HCT116 (cell line): ENCODE data around the gene TMC3. TPM values are rescaled to one million over a fixed set of nuclear protein-coding genes. Genes with fewer than 3 reads are reported as not detected.

ENCODE experiments used
- ATAC-seq: fragments of 200-7000 bp; cut with Tn5 transposase; 2 replicates; pipeline ENCODE4 v1.9.1; 2020; ENCODE audit warnings: mild to moderate bottlenecking, moderate library complexity
- BruUV-seq: library from RNA; stranded (reverse); fragments of 400-500 nt; replicated peaks from 2 replicates; lab custom pipeline; 2021; lab: Mats Ljungman, UMichigan
- CTCF ChIA-PET: fragments of 300-600 bp; sonication (Branson Sonifier 250); formaldehyde crosslinking; loops from one replicate; lab custom pipeline; 2021; ENCODE audit warnings: antibody characterized with exemption; lab: Charles Lee
- POLR2A ChIA-PET: fragments of 300-600, 350-600 bp; sonication (Branson Sonifier 250); formaldehyde crosslinking; loops from one replicate; lab custom pipeline; 2021; ENCODE audit warnings: antibody characterized with exemption; lab: Charles Lee
- RAD21 ChIA-PET, 2 experiments: fragments of 300-600 bp; sonication (Branson Sonifier 250); formaldehyde crosslinking; loops; one replicate each; lab custom pipeline; 2023; ENCODE audit warnings: low total read pairs in 2 of 2; ENCODE audit not compliant: uncharacterized antibody in 2 of 2, unreplicated experiment in 2 of 2, low non-redundant PET in 1 of 2; lab: Charles Lee
- DNase-seq: peaks from one replicate; pipeline ENCODE4 v3.0.0-alpha.2; 2010; ENCODE audit warnings: low read depth, low spot score
- H2AFZ ChIP-seq: fragments of 200-600 bp; shearing (Covaris generic), sonication (generic); 2 replicates; pipeline ENCODE4 v1.6.1; 2017; ENCODE audit warnings: low read depth, mixed run types, mixed read lengths, antibody characterized with exemption, low read length; ENCODE audit not compliant: poor library complexity, severe bottlenecking
- H3K27ac ChIP-seq: 2 replicates; pipeline ENCODE4 v1.5.1; 2012; ENCODE audit warnings: low read depth, low read length
- H3K27me3 ChIP-seq: fragments of 200-600 bp; sonication (generic); 2 replicates; pipeline ENCODE4 v1.6.1; 2016; ENCODE audit warnings: mixed run types, low read length, mixed read lengths; ENCODE audit not compliant: insufficient read depth
- H3K36me3 ChIP-seq, 2 experiments: fragments of 200-500 bp in 1 of 2; fragments of 200-600 bp in 1 of 2; sonication (Bioruptor generic) in 1 of 2; sonication (generic) in 1 of 2; 2 replicates each; pipeline versions ENCODE4 v1.5.1 to v1.6.1; 2014 to 2016; ENCODE audit warnings: low read length in 2 of 2, inconsistent platforms in 1 of 2, mixed read lengths in 1 of 2, mixed run types in 1 of 2; ENCODE audit not compliant: insufficient read depth in 2 of 2, control insufficient read depth in 1 of 2
- H3K4me1 ChIP-seq, 2 experiments: fragments of 200-600 bp in 1 of 2; sonication (generic) in 1 of 2; 2 replicates each; pipeline versions ENCODE4 v1.5.1 to v1.6.1; 2012 to 2017; ENCODE audit warnings: low read length in 2 of 2, inconsistent platforms in 1 of 2, mild to moderate bottlenecking in 1 of 2, mixed read lengths in 1 of 2, mixed run types in 1 of 2, moderate library complexity in 1 of 2; ENCODE audit not compliant: insufficient read depth in 2 of 2, control insufficient read depth in 1 of 2
- H3K4me2 ChIP-seq: fragments of 200-600 bp; sonication (generic); 2 replicates; pipeline ENCODE4 v1.6.1; 2017; ENCODE audit warnings: mixed run types, low read length, mixed read lengths
- H3K4me3 ChIP-seq, 2 experiments: fragments of 200-600 bp in 1 of 2; sonication (generic) in 1 of 2; replicated peaks in 1 of 2; 2 replicates each; pipeline ENCODE4 v1.5.1; 2011 to 2016; ENCODE audit warnings: low read length in 2 of 2, control low read depth in 1 of 2, low read depth in 1 of 2, mild to moderate bottlenecking in 1 of 2, mixed read lengths in 1 of 2, mixed run types in 1 of 2
- H3K79me2 ChIP-seq: fragments of 200-600 bp; sonication (generic); 2 replicates; pipeline ENCODE4 v1.6.1; 2017; ENCODE audit warnings: mild to moderate bottlenecking, mixed run types, low read length, moderate library complexity, mixed read lengths; ENCODE audit not compliant: insufficient read depth
- H3K9ac ChIP-seq: fragments of 200-600 bp; sonication (generic); 2 replicates; pipeline ENCODE4 v1.6.1; 2016; ENCODE audit warnings: low read length, mixed read lengths
- H3K9me2 ChIP-seq: fragments of 200-600 bp; sonication (generic), shearing (Covaris generic); 2 replicates; pipeline ENCODE4 v1.6.1; 2017; ENCODE audit warnings: mixed run types, mild to moderate bottlenecking, moderate library complexity; ENCODE audit not compliant: insufficient read depth
- H3K9me3 ChIP-seq, 2 experiments: fragments of 200-500 bp in 1 of 2; fragments of 200-600 bp in 1 of 2; sonication (Bioruptor generic) in 1 of 2; sonication (generic) in 1 of 2; 2 replicates each; pipeline ENCODE4 v1.6.1; 2014 to 2017; ENCODE audit warnings: low read length in 2 of 2, mixed read lengths in 2 of 2, inconsistent platforms in 1 of 2, low read depth in 1 of 2, mild to moderate bottlenecking in 1 of 2, mixed run types in 1 of 2, moderate library complexity in 1 of 2; ENCODE audit not compliant: control insufficient read depth in 1 of 2, insufficient read depth in 1 of 2
- H4K20me1 ChIP-seq: fragments of 200-600 bp; sonication (generic), shearing (Covaris generic); 2 replicates; pipeline ENCODE4 v1.6.1; 2017; ENCODE audit warnings: mixed run types, mild to moderate bottlenecking, moderate library complexity; ENCODE audit not compliant: insufficient read depth
- CBX3 ChIP-seq: IDR thresholded peaks from 2 replicates; pipeline ENCODE4 v1.6.1; 2012; ENCODE audit warnings: low read depth
- CEBPB ChIP-seq: IDR thresholded peaks from 2 replicates; pipeline ENCODE4 v1.6.1; 2012; ENCODE audit warnings: low read depth
- EGR1 ChIP-seq: IDR thresholded peaks from 2 replicates; pipeline ENCODE4 v1.6.1; 2012; ENCODE audit warnings: low read depth
- EZH2 ChIP-seq: fragments of 200-600 bp; sonication (generic); IDR thresholded peaks from 2 replicates; pipeline ENCODE4 v1.6.1; 2017; ENCODE audit warnings: antibody characterized with exemption, mixed run types
- EZH2phosphoT487 ChIP-seq: fragments of 200-600 bp; IDR thresholded peaks from 2 replicates; pipeline ENCODE4 v1.6.1; 2018; ENCODE audit warnings: antibody characterized with exemption, borderline replicate concordance
- FOSL1 ChIP-seq: IDR thresholded peaks from 2 replicates; pipeline ENCODE4 v1.6.1; 2012; ENCODE audit warnings: low read depth
- POLR2A ChIP-seq: IDR thresholded peaks from 2 replicates; pipeline ENCODE4 v1.7.0; 2011; ENCODE audit warnings: borderline replicate concordance; ENCODE audit not compliant: insufficient read depth, insufficient read length; ENCODE audit errors: extremely low read depth
- POLR2AphosphoS5 ChIP-seq: IDR thresholded peaks from 2 replicates; pipeline ENCODE4 v1.6.1; 2011; ENCODE audit warnings: mild to moderate bottlenecking, low read depth, low read length, moderate library complexity
- SIN3A ChIP-seq: IDR thresholded peaks from 2 replicates; pipeline ENCODE4 v1.6.1; 2012; ENCODE audit warnings: low read depth
- SRF ChIP-seq: IDR thresholded peaks from 2 replicates; pipeline ENCODE4 v1.6.1; 2012; ENCODE audit warnings: low read depth
- TCF7L2 ChIP-seq: IDR thresholded peaks from 2 replicates; pipeline ENCODE4 v1.7.0; 2011; ENCODE audit warnings: borderline replicate concordance, inconsistent platforms; ENCODE audit not compliant: insufficient read depth, insufficient read length; ENCODE audit errors: extremely low read depth
- YY1 ChIP-seq: IDR thresholded peaks from 2 replicates; pipeline ENCODE4 v1.6.1; 2011; ENCODE audit warnings: low read length, low read depth, moderate library complexity, mild to moderate bottlenecking; ENCODE audit not compliant: insufficient replicate concordance; ENCODE audit errors: extremely low read depth
- ZFX ChIP-seq: fragments of 450-650 bp; IDR thresholded peaks from 2 replicates; pipeline ENCODE4 v1.6.1; 2017
- intact Hi-C: fragments of 100-400 bp; cut with micrococcal nuclease; formaldehyde crosslinking; loops from 2 replicates; pipeline ENCODE4 v1.10.0; 2022
- total RNA-seq: library from RNA; stranded (reverse); gene quantifications from one replicate; pipeline ENCODE4 v1.2.1, GENCODE V29; 2021; ENCODE audit not compliant: unreplicated experiment
- TF ChIP-seq, protein P1 (sequence below), 3 experiments: fragments of 200-600 bp in 1 of 3; sonication (generic) in 1 of 3; IDR thresholded peaks in 2 of 3; conservative IDR thresholded peaks in 1 of 3; 2 replicates each; pipeline ENCODE4 v1.5.1; 2012 to 2017; ENCODE audit warnings: low read depth in 2 of 3, low read length in 2 of 3, antibody characterized with exemption in 1 of 3, borderline replicate concordance in 1 of 3, control low read depth in 1 of 3, mild to moderate bottlenecking in 1 of 3, mixed read lengths in 1 of 3, mixed run types in 1 of 3, moderate library complexity in 1 of 3; ENCODE audit not compliant: insufficient read depth in 1 of 3
- TF ChIP-seq, protein P2 (sequence below): IDR thresholded peaks from 2 replicates; pipeline ENCODE4 v1.6.1; 2012
- TF ChIP-seq, protein P3 (sequence below): IDR thresholded peaks from 2 replicates; pipeline ENCODE4 v1.6.1; 2011; ENCODE audit warnings: mild to moderate bottlenecking, low read length, moderate library complexity; ENCODE audit not compliant: insufficient replicate concordance; ENCODE audit errors: extremely low read depth

Gene TMC3
- total RNA-seq, 1 experiment from 2014 or later = not detected

DNA sequence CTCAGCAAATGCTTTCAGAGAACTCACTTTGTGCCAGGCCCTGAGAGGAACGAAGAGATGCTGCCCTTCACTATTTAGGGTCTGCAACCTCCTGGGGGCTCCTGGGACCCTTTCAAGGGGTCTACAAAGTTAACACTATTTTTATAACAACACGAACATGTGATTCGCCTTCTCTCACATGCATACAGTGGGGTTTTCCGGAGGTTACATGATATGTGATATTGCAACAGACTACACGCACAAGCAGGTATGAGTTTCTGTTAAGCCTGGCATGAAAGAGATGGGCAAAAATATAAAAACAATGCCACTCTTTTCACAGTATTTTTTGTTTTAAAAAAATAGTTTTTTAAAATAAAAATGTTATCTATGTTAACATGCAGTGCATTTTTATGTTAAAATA lies 60.3 kb downstream of the TMC3 start (continued):
- TF ChIP-seq, protein P1, sequence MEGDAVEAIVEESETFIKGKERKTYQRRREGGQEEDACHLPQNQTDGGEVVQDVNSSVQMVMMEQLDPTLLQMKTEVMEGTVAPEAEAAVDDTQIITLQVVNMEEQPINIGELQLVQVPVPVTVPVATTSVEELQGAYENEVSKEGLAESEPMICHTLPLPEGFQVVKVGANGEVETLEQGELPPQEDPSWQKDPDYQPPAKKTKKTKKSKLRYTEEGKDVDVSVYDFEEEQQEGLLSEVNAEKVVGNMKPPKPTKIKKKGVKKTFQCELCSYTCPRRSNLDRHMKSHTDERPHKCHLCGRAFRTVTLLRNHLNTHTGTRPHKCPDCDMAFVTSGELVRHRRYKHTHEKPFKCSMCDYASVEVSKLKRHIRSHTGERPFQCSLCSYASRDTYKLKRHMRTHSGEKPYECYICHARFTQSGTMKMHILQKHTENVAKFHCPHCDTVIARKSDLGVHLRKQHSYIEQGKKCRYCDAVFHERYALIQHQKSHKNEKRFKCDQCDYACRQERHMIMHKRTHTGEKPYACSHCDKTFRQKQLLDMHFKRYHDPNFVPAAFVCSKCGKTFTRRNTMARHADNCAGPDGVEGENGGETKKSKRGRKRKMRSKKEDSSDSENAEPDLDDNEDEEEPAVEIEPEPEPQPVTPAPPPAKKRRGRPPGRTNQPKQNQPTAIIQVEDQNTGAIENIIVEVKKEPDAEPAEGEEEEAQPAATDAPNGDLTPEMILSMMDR (IDR thresholded peaks at IDR 0.05 in 2 of 3, conservative IDR thresholded peaks at IDR 0.05 in 1 of 3; ENCODE audit: borderline replicate concordance in 1 of 3, insufficient read depth in 1 of 3, low read depth in 2 of 3, low read length in 2 of 3) = no peak
- TF ChIP-seq, protein P2, sequence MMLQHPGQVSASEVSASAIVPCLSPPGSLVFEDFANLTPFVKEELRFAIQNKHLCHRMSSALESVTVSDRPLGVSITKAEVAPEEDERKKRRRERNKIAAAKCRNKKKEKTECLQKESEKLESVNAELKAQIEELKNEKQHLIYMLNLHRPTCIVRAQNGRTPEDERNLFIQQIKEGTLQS = no peak

DNA sequence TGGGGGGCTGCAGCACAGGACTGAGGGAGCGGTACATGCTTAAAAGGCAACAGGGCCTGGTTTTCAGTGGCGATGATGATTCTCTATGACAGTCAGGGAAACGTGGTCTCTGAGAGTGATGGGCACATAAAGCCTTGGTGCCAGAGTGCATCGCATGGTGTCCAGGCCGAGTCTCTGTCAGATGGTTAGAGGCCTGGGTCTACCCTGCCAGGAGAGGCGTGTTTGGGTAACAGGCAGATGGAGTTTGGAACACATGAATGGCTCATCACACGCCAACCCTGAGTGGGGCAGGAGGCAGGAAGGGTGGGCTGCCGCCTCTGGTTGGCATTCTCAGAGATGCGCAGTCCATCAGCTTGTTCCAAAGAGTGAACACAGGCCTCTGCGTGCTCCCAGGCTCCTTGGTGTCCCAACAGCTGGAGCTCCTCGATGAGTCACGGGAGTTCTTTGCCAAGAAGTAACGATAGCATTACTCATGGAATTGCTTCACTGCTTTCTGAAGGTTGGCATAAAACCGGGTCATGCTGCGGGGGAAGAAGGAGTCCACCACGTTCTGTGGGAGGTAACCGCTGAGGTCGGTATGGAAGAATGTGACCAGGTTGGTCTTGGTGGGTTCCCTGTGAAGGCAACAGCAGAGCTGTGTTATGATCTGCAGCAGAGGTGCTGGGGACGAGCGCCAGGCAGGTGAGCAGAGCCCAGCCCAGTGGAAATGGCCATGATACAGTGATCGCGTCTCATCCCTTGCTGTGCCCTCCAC lies 61.0 kb downstream of the TMC3 start:
- BruUV-seq = no TSS peak
- CTCF ChIA-PET = interaction anchor here (1.2 kb wide), 1 partner anchor 47 kb away, joined by 7 read pairs; no protein-coding TSS in a partner anchor
- H3K79me2 ChIP-seq = no peaks in the 10 kb centered on the region
- H3K36me3 ChIP-seq = no peaks in the 10 kb centered on the region
- peaks cover 13 to 18% of the 10 kb centered on the region in 2 experiments for H3K4me1 ChIP-seq
- no peaks in the 10 kb centered on the region for H3K27me3 ChIP-seq
- H4K20me1 ChIP-seq = no peaks in the 10 kb centered on the region
- peak overlapping the region in 1 of 2 experiments; percentile 22; a peak in 2 of 4 replicates for H3K4me3 ChIP-seq
- no peaks in the 10 kb centered on the region for H3K9me2 ChIP-seq
- peak; percentile 84 for DNase-seq
- intact Hi-C loops = no loop called here
- peak overlapping the region; percentile 76 for H3K4me2 ChIP-seq
- H2AFZ ChIP-seq = no peak overlapping the region
- RAD21 ChIA-PET = no interaction called here
- ATAC-seq = peak; percentile 88
- H3K27ac ChIP-seq = peak overlapping the region; percentile 32; the same call in 1 of the 2 replicates
- no peaks in the 10 kb centered on the region for H3K9me3 ChIP-seq
- POLR2A ChIA-PET = interaction anchor here (0.7 kb wide), 1 partner anchor 11 kb away, joined by 5 read pairs; the partner anchor contains the start of gene STARD5
- peak overlapping the region; percentile 35; the same call in 1 of the 2 replicates for H3K9ac ChIP-seq
- TF ChIP-seq SRF (no peak), SIN3A (peak; percentile 77; the same call in 1 of the 2 replicates), ZFX (no peak), YY1 (no peak), EZH2phosphoT487 (no peak), EGR1 (peak; percentile 79), FOSL1 (peak; percentile 92), TCF7L2 (no peak), POLR2A (no peak), EZH2 (no peak), CBX3 (peak; percentile 88), CEBPB (peak; percentile 98), POLR2AphosphoS5 (peak; percentile 71)
- TF ChIP-seq, protein P3, sequence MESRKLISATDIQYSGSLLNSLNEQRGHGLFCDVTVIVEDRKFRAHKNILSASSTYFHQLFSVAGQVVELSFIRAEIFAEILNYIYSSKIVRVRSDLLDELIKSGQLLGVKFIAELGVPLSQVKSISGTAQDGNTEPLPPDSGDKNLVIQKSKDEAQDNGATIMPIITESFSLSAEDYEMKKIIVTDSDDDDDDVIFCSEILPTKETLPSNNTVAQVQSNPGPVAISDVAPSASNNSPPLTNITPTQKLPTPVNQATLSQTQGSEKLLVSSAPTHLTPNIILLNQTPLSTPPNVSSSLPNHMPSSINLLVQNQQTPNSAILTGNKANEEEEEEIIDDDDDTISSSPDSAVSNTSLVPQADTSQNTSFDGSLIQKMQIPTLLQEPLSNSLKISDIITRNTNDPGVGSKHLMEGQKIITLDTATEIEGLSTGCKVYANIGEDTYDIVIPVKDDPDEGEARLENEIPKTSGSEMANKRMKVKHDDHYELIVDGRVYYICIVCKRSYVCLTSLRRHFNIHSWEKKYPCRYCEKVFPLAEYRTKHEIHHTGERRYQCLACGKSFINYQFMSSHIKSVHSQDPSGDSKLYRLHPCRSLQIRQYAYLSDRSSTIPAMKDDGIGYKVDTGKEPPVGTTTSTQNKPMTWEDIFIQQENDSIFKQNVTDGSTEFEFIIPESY = no peak
- TF ChIP-seq, protein P1 (IDR thresholded peaks at IDR 0.05 in 2 of 3, conservative IDR thresholded peaks at IDR 0.05 in 1 of 3; ENCODE audit: borderline replicate concordance in 1 of 3, insufficient read depth in 1 of 3, low read depth in 2 of 3, low read length in 2 of 3) = no peak
